Measurements from ENCODE around the gene CAMTA1. TPM values are rescaled to one million over a fixed set of nuclear protein-coding genes. Genes with fewer than 3 reads are reported as not detected.

The CAMTA1 gene
- polyA plus RNA-seq, 1 donor (not counting 4 experiments of a cell fraction or from before 2014, with no cell fraction given) = 51.4 TPM

- no peaks in the 10 kb centered on the region for H3K9me1 ChIP-seq (ENCODE audit: control insufficient read depth, extremely low read depth, insufficient read depth, low read length)
- no peak for TF ChIP-seq EZH2 (IDR thresholded peaks at IDR 0.05; ENCODE audit: low read length)
- no peak for TF ChIP-seq CTCF (optimal IDR thresholded peaks at IDR 0.05 in 1 of 3, IDR thresholded peaks at IDR 0.05 in 1 of 3, conservative IDR thresholded peaks at IDR 0.05 in 1 of 3; ENCODE audit: extremely low read depth in 1 of 3, insufficient read depth in 2 of 3, low read length in 3 of 3)
- H3K4me2 ChIP-seq (ENCODE audit: control insufficient read depth, extremely low read depth, insufficient read depth, low read depth, low read length) = no peak overlapping the region
- no peaks in the 10 kb centered on the region for H4K20me1 ChIP-seq (ENCODE audit: control insufficient read depth, extremely low read depth, insufficient read depth, low read length)
- no peak overlapping the region for H2AFZ ChIP-seq (ENCODE audit: control insufficient read depth, low read length)
- no peaks in the 10 kb centered on the region for H3K79me2 ChIP-seq (ENCODE audit: control insufficient read depth, insufficient read depth, low read length)
- dilution Hi-C loops (cut with MboI; ENCODE audit: extremely low pct_ligation_motif_present, low sequenced_read_pairs) = no loop called here
- no peaks in the 10 kb centered on the region for H3K36me3 ChIP-seq (ENCODE audit: control insufficient read depth in 2 of 2, extremely low read depth in 1 of 2, insufficient read depth in 2 of 2, low read length in 2 of 2)
- FAIRE-seq (no peak), DNase-seq (ENCODE audit: low read depth, low spot score) (no peak)
- H3K27ac ChIP-seq (ENCODE audit: control insufficient read depth, insufficient read depth, low read length) = no peak overlapping the region
- H3K27me3 ChIP-seq (ENCODE audit: control insufficient read depth, extremely low read depth, insufficient read depth, low read length) = peaks cover 9% of the 10 kb centered on the region
- no peaks in the 10 kb centered on the region for H3K9me3 ChIP-seq (ENCODE audit: control insufficient read depth, low read depth, low read length)
- no peak overlapping the region for H3K9ac ChIP-seq (ENCODE audit: control insufficient read depth, extremely low read depth, insufficient read depth, low read length)
- H3K4me3 ChIP-seq (ENCODE audit: control insufficient read depth in 2 of 3, extremely low read depth in 1 of 3, insufficient read depth in 2 of 3, low read depth in 1 of 3, low read length in 3 of 3) = no peak overlapping the region
- no peaks in the 10 kb centered on the region for H3K4me1 ChIP-seq (ENCODE audit: control insufficient read depth, extremely low read depth, insufficient read depth, low read length)
These were observed 831.7 kb downstream of the CAMTA1 start for GRCh38 chr1:7616953-7617352.

GRCh38 chr1:7617826-7618225, 832.6 kb downstream of the CAMTA1 start:
- H3K4me1 ChIP-seq (ENCODE audit: control insufficient read depth, extremely low read depth, insufficient read depth, low read length) = no peaks in the 10 kb centered on the region
- H3K4me2 ChIP-seq (ENCODE audit: control insufficient read depth, extremely low read depth, insufficient read depth, low read depth, low read length) = no peak overlapping the region
- H3K79me2 ChIP-seq (ENCODE audit: control insufficient read depth, insufficient read depth, low read length) = no peaks in the 10 kb centered on the region
- H3K9ac ChIP-seq (ENCODE audit: control insufficient read depth, extremely low read depth, insufficient read depth, low read length) = no peak overlapping the region
- dilution Hi-C loops (cut with MboI; ENCODE audit: extremely low pct_ligation_motif_present, low sequenced_read_pairs) = no loop called here
- FAIRE-seq (no peak), DNase-seq (ENCODE audit: low read depth, low spot score) (no peak)
- H2AFZ ChIP-seq (ENCODE audit: control insufficient read depth, low read length) = no peak overlapping the region
- no peak overlapping the region for H3K4me3 ChIP-seq (ENCODE audit: control insufficient read depth in 2 of 3, extremely low read depth in 1 of 3, insufficient read depth in 2 of 3, low read depth in 1 of 3, low read length in 3 of 3)
- no peak overlapping the region for H3K27ac ChIP-seq (ENCODE audit: control insufficient read depth, insufficient read depth, low read length)
- no peaks in the 10 kb centered on the region for H4K20me1 ChIP-seq (ENCODE audit: control insufficient read depth, extremely low read depth, insufficient read depth, low read length)
- H3K9me1 ChIP-seq (ENCODE audit: control insufficient read depth, extremely low read depth, insufficient read depth, low read length) = no peaks in the 10 kb centered on the region
- no peak for TF ChIP-seq EZH2 (IDR thresholded peaks at IDR 0.05; ENCODE audit: low read length)
- TF ChIP-seq CTCF (optimal IDR thresholded peaks at IDR 0.05 in 1 of 3, IDR thresholded peaks at IDR 0.05 in 1 of 3, conservative IDR thresholded peaks at IDR 0.05 in 1 of 3; ENCODE audit: extremely low read depth in 1 of 3, insufficient read depth in 2 of 3, low read length in 3 of 3) = no peak
- peaks cover 10% of the 10 kb centered on the region for H3K27me3 ChIP-seq (ENCODE audit: control insufficient read depth, extremely low read depth, insufficient read depth, low read length)
- H3K36me3 ChIP-seq (ENCODE audit: control insufficient read depth in 2 of 2, extremely low read depth in 1 of 2, insufficient read depth in 2 of 2, low read length in 2 of 2) = no peaks in the 10 kb centered on the region
- no peaks in the 10 kb centered on the region for H3K9me3 ChIP-seq (ENCODE audit: control insufficient read depth, low read depth, low read length)

All from keratinocyte (primary cell).